Measurements from ENCODE around the gene MYO18B.

The MYO18B gene

DNA sequence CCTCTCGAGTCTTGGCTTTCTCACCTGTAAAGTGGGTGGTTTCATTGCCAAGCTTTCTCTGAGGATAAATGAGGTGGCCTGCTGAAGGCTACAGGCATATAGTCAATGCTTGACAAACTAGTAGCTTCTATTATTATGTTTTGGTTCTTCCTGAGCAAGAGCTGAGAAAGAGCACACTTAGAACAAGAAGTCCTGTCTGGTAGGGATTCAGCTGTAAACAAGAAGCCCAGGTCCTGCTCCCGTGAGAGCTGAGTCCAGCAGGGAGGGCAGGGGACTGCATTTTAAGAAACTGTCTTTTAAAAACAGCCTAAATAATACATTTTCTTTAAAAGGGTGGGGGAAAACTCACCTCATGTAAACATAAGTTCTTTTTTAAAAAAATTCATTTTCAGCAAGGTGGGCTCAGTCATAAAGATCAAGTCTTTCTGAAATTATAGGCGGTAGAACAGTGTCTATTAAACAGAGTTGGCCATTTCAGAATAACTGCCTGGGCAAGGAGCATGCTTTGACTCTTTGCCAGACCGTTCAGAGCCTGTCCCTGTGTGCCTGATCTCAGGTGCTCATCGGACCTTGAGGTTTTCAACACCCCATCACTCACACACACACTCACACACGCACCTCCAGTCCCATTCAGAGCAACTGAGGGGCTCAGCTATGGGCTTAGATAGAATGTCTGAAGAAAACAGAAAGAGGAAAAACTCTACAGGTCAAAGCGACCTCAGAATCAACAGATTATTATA is 29.2 kb upstream of the MYO18B start:
- no peak for DNase-seq (ENCODE audit: extremely low spot score, insufficient read length, low read depth)

DNA sequence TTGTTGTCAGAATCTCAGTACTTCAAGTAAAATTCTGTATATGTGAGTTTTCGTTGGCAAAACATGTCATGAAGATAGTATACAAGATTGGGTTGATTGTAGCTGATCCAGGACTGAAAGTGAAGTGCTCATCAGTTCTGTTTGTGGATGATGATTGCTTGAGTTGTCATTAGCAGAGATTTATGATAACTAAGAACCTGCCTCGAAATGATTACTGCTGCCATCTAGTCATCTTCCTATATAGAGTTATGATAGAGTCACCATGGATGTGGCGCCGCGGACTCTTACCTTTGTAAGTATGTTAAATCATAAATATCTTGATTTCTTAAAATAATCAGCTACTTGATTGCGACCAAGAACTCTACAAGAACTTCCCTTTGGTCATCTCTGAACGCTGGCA is 27.9 kb upstream of the MYO18B start:
- DNase-seq (ENCODE audit: extremely low spot score, insufficient read length, low read depth) (no peak), FAIRE-seq (no peak)

More for the DNA sequence above, 29.2 kb upstream of the MYO18B start:
- FAIRE-seq = no peak

DNA sequence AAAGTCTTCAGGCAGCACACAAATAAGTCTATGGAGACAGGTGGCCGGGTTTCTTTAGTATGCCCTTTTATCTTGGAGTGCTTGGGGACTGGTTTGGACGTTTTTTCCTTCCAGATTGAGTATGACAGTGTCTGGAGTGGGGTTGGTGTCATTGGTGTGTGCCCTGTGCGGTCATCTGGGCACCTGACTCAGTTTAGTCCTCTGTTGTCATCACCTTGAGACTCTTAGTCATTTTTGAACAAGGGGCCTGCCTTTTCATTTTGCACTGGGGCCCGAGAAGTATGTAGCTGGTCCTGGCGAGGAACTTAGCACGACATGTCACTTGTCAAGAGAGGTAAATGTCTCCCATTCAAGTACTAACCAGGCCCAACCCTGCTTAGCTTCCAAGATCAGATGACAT is 27.2 kb upstream of the MYO18B start:
- no peak for FAIRE-seq
- no peak for DNase-seq (ENCODE audit: extremely low spot score, insufficient read length, low read depth)

DNA sequence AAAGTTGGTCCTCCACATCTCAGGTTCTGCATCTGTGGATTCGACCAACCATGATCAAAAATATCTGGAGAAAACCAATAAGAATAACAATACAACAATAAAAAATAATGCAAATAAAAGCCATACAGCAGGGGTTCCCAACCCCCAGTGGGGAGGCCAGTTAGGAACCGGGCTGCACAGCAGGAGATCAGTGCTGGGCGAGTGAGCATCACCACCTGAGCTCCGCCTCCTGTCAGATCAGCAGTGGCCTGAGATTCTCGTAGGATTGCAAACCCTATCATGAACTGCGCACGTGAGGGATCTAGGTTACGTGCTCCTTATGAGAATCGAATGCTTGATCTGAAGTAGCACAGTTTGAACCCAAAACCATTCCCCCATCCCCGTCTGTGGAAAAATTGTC is 25.4 kb upstream of the MYO18B start:
- no peak for DNase-seq (ENCODE audit: extremely low spot score, insufficient read length, low read depth)
- FAIRE-seq = no peak

DNA sequence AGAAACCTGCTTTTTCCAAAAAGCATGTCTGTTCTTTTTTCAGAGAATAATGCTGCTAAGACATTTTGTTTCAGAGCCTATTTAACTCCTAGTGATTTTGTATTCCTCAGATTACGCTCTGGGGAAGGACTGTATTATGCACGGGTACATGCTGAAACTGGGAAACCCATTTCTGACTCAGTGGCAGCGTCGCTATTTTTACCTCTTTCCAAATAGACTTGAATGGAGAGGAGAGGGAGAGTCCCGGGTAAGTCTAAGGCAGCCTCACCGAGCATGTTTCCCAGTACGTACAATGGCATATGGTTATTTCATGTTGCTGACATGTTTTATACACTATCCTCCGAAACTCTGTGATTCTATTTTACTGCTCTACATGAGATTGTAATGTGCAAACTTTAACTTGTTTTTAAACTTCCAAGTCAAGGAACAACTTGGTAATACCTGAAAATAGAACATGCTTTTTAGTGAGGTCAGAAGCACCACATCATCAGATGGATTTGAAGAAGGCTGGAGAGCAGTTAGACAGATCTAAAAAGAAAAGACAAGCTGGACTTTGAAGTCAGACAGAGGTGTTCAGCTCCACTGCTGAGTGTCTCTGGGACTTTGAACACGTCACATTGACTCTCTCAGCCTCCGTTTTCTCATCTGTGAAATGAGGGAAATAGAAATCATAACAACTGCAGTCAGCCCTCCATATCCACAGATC is 23.7 kb upstream of the MYO18B start:
- FAIRE-seq (no peak), DNase-seq (ENCODE audit: extremely low spot score, insufficient read length, low read depth) (no peak)

DNA sequence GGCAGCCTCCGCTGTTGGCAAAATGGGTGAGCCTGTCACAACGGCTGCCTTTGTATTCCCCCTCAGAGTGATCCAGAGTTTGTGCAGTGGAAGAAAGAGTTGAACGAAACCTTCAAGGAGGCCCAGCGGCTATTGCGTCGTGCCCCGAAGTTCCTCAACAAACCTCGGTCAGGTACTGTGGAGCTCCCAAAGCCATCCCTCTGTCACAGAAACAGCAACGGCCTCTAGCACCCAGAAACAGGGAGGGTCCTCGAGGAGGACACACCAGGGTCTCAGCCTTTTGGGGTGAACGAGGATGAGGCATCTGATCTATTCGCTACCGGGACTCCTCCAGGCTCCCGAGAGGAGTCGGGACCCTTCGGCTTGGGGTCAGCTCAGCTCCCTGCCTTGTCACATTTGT is 19.8 kb upstream of the MYO18B start:
- DNase-seq (ENCODE audit: extremely low spot score, insufficient read length, low read depth) (no peak), FAIRE-seq (no peak)

DNA sequence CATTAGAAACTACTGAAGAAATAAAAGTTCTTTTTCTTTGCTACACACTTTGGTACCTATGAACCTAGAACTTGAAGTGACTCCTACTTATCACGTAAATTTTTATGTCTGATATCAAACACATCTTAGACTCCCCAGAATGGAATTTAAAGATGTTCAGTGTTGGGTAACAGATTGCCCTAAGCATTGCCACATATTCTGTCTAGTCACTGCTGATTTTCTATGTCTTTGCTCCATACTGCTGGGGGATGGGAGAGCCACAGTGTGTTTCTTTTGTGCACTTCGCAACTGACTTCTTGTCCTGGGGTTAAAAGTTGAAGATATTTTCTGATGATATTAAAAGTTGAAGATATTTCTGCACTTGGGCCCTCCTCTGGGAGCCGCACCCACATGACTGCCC is 19.4 kb upstream of the MYO18B start:
- DNase-seq (ENCODE audit: extremely low spot score, insufficient read length, low read depth) = no peak
- FAIRE-seq = no peak

DNA sequence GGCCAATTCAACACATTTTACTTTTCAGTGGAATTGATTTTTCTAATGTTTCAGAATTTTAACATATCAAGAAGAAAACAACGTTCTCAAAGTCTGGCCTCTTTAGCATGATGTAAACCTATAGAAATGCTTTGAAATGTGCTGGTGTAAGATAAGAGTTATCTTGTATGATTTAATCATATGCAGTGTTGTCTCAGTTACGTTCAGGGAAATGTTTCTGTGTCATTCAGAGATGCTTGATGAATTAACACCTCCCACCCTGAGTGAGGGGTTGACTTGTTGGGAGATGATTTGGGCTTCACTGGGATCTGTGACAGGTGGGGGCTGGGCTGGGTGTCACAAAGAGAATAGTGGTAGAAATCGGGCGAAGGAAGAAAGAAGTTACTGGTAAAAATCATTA is 15.7 kb upstream of the MYO18B start:
- no peak for FAIRE-seq
- DNase-seq (ENCODE audit: extremely low spot score, insufficient read length, low read depth) = no peak

DNA sequence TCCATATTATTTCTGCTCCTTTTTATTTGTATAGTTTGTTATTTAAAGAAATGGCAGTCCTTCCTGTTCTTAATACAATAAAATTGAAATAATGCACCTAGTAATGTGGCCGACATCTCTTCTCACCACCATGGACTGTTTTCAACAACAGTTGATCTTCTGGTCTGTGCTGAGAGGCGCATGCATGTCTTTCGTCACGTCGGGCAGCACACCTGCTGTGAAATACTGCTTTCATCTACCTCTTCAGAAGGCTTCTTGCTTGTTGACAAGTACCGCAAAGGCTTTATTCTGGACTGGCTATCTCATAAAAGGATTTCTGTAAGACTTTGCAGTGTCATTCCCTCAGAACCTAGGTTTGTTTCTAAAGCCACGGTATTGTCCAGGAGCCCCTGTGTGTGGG is 13.9 kb upstream of the MYO18B start:
- DNase-seq (ENCODE audit: extremely low spot score, insufficient read length, low read depth) (no peak), FAIRE-seq (no peak)

DNA sequence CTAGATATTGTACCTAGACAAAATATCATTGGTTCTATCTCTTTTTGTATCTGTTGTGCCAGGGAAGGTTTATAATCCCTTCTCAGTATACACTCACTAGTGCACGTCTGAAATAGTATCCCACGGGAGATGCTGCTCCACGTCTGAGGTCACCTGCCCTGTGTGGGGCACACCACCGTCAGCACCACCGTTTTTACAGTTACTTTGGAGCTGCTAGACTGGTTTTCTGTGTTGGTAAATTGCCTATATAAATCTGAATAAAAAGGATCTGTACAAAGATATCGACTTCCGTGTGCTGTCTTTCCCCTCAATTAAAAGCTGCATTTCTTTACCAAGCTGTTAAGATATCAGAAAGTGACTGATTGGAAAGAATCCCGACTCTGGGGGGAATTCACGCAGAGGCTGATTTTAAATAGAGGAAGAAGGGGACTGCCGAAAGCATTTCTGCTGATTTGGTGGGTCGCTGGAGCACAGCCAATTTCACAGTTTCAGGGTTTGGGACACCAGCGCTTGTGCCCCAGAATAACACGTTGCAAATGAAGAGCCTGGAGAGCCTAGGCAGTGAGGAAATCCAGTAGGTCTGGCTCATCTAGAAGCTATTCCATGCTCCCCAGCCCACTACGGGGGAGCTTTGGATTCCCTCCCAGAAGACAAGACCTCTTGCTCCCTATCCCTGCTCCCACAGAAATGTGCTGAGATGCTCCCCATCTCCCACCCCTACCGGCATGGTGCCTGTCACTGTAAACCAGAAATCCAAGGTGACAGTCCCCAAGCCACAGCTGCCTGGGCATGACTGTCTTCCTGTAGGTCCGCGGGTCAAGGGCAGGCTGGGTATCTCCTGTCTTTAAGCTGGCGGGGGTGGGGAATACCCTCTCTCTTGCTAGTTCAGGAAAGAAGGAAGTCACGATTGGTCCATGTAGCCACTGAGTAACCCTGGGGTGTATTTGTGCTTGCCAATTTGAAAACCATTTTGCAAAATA is 12.7 kb upstream of the MYO18B start:
- FAIRE-seq (no peak), DNase-seq (ENCODE audit: extremely low spot score, insufficient read length, low read depth) (no peak)

DNA sequence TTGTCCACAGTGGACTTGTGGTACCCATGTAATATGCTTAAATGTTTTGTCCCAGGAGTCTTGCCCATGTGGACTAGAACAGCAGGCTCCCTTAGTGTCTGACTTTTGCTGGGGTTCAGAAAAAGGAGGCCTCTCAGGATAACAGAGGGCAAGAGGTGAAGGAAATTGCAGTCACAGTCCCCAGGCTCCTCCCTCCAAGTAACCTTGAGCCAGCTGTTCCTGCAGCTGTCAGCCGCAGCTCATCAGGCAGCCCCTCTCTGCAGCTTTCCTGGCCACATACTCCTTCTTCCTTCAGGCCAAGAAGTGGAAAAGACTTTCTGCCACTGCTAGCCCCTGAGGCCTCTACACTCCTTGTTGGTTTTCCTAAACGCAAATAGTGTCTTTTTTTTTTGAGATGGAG is 6.3 kb upstream of the MYO18B start:
- DNase-seq (ENCODE audit: extremely low spot score, insufficient read length, low read depth) = no peak
- no peak for FAIRE-seq

DNA sequence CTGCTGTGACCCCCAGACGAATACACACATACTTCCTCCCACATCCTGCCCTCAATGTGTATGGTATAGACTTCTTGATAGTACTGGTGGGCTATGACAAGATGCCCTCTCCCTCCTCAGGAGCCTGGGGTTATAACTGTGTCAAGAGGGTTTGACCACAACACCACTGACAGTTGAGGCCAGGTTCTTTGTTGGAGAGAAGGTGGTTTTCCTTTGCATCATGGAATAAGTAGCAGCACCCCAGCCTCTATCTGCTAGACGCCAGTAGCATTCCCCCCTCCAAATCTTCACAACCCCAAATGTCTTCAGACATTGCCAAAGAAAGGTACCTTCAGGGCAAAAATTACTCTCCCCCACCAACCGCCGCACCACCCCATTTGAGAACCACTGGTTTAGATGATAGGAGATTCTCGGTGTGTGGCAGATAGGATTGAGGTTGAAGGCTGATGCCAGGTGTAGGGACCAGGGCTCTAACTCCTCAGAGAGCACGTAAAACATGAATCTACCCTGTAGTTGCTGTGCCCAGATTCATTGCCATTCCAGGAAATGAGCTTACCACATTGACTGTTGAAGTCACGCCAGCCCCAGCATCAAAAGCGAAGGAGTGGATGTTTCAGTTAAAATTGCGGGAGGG is 5.5 kb upstream of the MYO18B start:
- DNase-seq (ENCODE audit: extremely low spot score, insufficient read length, low read depth) (no peak), FAIRE-seq (no peak)

DNA sequence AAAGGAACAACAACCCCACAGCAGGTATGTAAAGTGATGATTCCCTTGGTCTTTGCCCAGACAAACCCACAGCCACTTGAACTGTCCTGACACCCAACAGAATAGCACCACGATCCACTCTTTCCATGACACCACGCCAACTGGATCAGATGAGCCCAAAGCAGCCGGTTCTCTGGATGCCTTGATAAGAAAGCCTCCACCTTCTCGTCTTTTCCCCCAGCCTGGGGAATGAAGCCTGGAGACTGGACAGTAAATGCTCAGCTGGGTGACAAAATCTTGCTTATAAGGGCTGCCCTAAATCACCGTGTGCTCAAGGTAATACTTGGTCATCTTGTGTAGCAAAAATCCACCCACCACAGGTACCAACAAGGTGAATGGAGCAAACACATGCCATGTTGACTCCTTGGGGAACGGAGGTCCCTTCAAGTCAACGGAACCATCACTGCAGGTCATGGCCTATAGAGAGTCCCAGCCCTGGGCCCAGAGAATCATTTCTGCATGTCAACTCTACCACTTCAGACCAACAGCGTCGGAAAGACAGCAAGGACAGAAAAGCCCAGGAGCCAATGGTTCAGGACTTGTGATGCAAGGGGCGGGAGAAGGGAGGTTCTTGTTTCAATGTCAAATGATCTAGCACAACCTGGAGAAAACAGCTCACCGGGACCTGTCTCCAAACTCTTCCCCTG is 2.2 kb upstream of the MYO18B start:
- DNase-seq (ENCODE audit: extremely low spot score, insufficient read length, low read depth) (no peak), FAIRE-seq (no peak)

DNA sequence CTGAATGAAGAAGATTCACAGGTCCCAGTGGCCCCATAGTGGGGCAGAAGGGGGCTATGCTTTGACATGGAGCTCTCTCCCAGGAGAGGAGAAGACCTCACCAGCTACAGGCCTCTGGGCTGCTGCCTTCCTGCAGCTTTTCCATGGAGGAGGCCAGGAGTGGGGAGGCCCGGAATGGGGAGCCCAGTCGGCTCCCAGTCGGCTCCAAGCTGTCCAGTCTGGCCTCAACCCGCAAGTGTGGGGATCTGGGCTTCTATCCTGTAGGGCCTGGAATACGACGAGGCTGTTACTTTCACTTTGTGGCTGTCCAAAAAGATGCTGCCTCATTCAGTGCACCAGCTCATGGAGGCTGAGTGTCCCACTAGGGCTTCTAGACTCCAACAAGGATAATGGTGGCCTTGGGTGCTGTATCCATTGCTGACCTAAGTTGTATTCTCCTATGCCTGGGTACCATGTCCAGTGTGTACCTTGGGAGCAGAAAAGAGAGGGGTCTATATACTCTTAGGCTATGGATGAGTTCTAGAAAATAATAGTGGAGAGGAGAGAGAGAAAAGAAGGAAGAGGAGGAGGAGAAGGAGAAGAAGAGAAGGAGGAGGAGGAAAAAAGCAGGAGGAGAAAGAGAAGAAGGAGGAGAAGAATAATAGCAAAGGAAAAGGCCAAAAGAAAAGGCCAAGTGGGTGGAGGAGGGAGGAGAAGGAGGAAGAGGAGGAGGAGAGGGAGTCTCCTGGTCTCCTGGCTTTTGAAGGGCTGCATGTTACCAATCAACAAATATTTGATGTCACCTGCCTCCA is 1.1 kb downstream of the MYO18B start:
- DNase-seq (ENCODE audit: extremely low spot score, insufficient read length, low read depth) = no peak
- FAIRE-seq = no peak

DNA sequence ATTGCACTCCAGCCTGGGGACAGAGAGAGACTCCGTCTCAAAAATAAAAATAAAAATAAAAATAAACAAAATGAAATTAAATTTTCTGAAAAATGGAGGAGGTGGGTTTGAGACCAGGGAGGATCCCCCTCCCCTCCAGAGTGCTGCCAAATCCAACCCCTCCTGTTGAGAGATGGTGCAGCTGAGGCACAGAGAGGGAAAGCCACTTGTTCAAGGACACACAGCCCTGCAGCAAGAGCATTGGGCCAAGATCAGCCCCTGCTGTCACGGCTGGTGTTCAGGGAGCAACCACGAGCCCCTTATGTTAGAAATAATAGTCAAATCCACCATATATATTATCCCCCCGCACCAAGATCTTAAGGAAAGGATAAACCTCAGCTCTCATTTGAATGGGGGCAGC is 2.7 kb downstream of the MYO18B start:
- DNase-seq (ENCODE audit: extremely low spot score, insufficient read length, low read depth) = no peak
- no peak for FAIRE-seq

DNA sequence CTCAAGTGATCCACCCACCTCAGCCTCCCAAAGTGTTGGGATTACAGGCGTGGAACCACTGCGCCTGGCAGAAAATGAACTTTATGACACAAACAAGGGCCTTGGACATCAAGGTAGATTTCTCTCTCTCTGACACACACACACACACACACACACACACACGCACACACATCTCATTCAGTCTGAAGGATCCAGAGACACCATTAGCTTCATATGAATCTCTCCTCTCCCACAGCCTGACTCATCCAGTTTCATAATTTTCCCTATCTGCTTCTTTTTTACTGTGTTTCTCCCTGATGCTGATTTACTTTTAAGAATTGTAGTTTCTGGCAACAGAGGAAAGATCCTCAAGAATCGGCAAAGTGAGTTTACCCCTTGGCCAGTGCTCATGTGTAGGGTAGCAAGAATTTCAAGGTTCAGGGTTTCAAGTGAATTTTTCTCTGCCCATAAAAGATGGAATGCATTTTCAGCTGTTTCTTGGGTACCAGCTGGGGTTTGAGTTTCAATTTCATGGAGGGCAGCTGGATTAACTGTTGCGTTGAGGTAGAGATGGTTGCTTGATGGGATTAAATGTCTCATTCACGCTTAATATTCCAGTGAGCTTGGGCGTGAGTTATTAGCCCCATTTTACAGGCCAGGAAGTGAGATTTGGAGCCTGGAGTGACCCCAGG is 3.5 kb downstream of the MYO18B start:
- FAIRE-seq (no peak), DNase-seq (ENCODE audit: extremely low spot score, insufficient read length, low read depth) (no peak)

DNA sequence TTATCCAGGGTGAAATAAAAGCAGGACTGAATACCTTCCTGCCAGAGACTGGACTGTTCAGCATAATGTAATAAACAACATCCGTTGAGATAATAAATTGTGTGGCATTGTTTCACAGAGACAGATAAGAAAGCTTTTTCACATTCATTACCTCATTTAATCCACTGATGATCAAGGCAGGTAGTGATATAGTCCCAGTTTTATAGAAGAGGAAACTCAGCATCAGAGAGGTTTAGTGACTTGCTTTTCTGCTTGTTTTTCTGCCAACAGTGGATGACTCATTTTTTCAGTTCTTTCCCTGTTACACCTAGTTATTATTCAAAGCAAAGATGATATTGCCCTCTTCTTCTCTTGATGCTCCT is 4.0 kb downstream of the MYO18B start:
- DNase-seq (ENCODE audit: extremely low spot score, insufficient read length, low read depth) (no peak), FAIRE-seq (no peak)

DNA sequence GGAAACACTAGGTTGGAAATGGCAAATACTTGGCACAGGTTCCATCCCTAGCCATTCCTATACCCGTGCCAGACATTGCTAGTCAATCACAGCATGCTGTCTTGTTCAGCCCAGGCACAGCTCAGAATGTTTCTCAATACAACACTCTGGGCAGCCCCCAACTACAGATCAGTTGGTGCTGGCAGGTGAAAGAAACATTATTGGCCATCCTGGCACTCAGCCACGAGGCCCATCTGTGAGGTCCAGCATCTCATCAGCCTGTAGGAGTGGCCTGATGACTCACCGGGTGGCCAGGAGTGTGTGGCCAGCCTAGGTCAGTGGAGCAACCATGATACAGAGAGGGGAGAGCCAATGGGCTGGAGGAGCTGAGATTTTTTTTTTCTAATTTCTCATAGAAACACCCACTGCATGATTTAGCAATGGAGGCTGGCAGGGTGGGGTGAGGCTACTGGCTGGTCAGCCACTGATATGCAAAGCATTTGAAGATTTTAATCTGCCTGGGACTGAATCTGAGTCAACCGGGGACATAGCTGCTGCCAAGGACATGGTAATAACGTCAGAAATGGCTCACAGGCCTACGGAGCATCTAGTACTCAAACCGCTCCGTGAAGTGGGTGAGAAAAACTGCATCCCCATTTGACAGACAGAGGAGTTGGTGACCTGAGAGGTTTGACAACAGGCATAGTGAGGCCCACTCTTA is 5.4 kb downstream of the MYO18B start:
- FAIRE-seq = no peak
- DNase-seq (ENCODE audit: extremely low spot score, insufficient read length, low read depth) = no peak

Measured in GM18507 (cell line).